Gastrocnemius medialis (tissue), 4 donors: ENCODE measurements around the gene WDR48. TPM values are rescaled to one million over a fixed set of nuclear protein-coding genes. Genes with fewer than 3 reads are reported as not detected.

Experiments used
- ATAC-seq, 2 donors: fragments of 150-250 bp; one replicate each; pipeline ENCODE4 v1.9.1; 2016
- DNase-seq, 2 donors: peaks; one replicate each; pipeline ENCODE4 v3.0.0-alpha.2; 2019
- H3K27ac ChIP-seq, 4 donors: fragments of 200-600 bp; sonication (generic); 1 replicate in 1 of 4; 2 replicates in 3 of 4; pipeline ENCODE4 v1.5.1; 2016 to 2018; ENCODE audit warnings: mild to moderate bottlenecking in 2 of 4, moderate library complexity in 1 of 4
- H3K27me3 ChIP-seq, 3 donors: fragments of 200-600 bp; sonication (generic) in 2 of 3; 1 replicate in 1 of 3; 2 replicates in 2 of 3; pipeline versions ENCODE4 v1.5.1 to v1.6.0; 2016 to 2019; ENCODE audit warnings: mild to moderate bottlenecking in 1 of 3, moderate library complexity in 1 of 3
- H3K36me3 ChIP-seq, 2 donors: fragments of 200-600 bp; sonication (generic) in 1 of 2; one replicate each; pipeline ENCODE4 v1.5.1; 2017 to 2018
- H3K4me1 ChIP-seq, 2 donors: fragments of 200-600 bp; sonication (generic) in 1 of 2; one replicate each; pipeline ENCODE4 v1.5.1; 2016 to 2017; ENCODE audit warnings: mild to moderate bottlenecking in 2 of 2
- H3K4me3 ChIP-seq, 4 donors: fragments of 200-600 bp; sonication (generic) in 3 of 4; 1 replicate in 1 of 4; 2 replicates in 3 of 4; pipeline ENCODE4 v1.5.1; 2016 to 2019; ENCODE audit warnings: mild to moderate bottlenecking in 2 of 4
- H3K9me3 ChIP-seq, 3 donors: fragments of 200-600 bp; sonication (generic) in 2 of 3; 1 replicate in 1 of 3; 2 replicates in 2 of 3; pipeline ENCODE4 v1.5.1; 2016 to 2019
- CTCF ChIP-seq, 5 experiments: fragments of 450-650 bp in 3 of 5; fragments of 200-600 bp in 2 of 5; sonication (generic) in 2 of 5; IDR thresholded peaks in 4 of 5; conservative IDR thresholded peaks in 1 of 5; 1 replicate in 4 of 5; 2 replicates in 1 of 5; pipeline ENCODE4 v1.5.1; 2016 to 2019; ENCODE audit warnings: antibody characterized with exemption in 5 of 5, mild to moderate bottlenecking in 3 of 5, moderate library complexity in 3 of 5
- POLR2A ChIP-seq, 2 donors: fragments of 450-650 bp; IDR thresholded peaks; one replicate each; pipeline ENCODE4 v1.6.1; 2017; ENCODE audit warnings: antibody characterized with exemption in 2 of 2, mild to moderate bottlenecking in 2 of 2, moderate library complexity in 2 of 2
- in situ Hi-C, 4 donors: fragments of 200-750 bp; cut with MboI; loops; one replicate each; pipeline versions ENCODE4 v1.15.0 to v1.8.0; 2017; ENCODE audit warnings: low sequenced_read_pairs in 4 of 4
- intact Hi-C: fragments of 100-400 bp; cut with DNase I; formaldehyde crosslinking; loops from one replicate; pipeline ENCODE4 v1.15.1; 2023; ENCODE audit warnings: low total_unique reads
- total RNA-seq, 4 donors: library from RNA; depleted of rRNA; stranded (reverse); fragments of >200 nt; gene quantifications; one replicate each; pipeline versions ENCODE4 v1.1.0 to v1.2.3, GENCODE V29; 2016

WDR48 gene
- total RNA-seq, 4 donors from 2014 or later: 14.8 to 26.5 (median 19.8) TPM

GRCh38 chr3:39103324-39103693 lies 51.5 kb downstream of the WDR48 start:
- Histone ChIP-seq H3K4me1 (peaks cover 34 to 36% of the 10 kb centered on the region in 2 donors), H3K4me3 (no peak overlapping the region), H3K9me3 (no peaks in the 10 kb centered on the region), H3K36me3 (peaks cover 0 to 22% of the 10 kb centered on the region in 2 donors), H3K27ac (peak overlapping the region in 3 of 4 donors; percentile 8 to 97 (median 15)), H3K27me3 (no peaks in the 10 kb centered on the region)
- in situ Hi-C loops: no loop called here
- DNase-seq: no peak
- TF ChIP-seq CTCF (IDR thresholded peaks at IDR 0.05 in 4 of 5, conservative IDR thresholded peaks at IDR 0.05 in 1 of 5) (no peak), POLR2A (IDR thresholded peaks at IDR 0.05) (no peak)
- no peak for ATAC-seq
- intact Hi-C loops: no loop called here

DNA sequence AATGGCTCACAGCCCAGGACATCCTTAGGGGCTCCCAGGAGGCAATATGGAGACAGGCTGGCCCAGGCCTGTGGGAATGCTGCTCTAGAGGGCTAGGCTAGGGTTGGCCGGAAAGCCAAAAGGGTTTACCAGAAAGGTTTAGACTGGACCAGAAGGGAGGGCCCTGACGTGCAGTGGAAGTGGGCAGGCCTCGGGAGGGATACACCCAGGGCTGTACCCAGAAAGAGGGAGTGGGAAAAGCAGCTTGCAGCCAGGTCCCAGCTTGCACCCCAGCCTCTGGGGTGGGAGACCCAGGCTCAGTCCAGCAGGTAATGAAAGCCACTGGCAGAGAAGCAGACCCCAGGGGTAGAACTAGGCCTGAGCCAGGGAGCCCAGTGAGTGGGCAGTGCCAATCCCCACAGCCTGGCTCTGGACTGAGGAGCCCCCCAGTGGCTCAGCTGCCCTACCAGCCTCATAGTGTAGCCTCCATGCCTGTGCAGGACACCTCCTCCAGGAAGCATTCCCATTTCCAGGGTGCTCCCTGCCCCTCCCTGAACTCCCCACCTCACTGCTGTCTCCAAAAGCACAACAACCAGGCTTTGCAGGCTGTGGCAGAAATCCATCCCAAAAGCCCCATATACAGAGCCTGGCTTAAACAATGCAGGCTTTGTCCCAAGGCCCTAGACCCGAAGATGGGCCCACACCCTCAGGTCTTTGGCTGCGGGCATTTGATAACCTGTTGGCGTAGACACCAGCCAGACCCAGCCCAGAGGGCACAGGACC lies 52.2 kb downstream of the WDR48 start:
- no peak for TF ChIP-seq CTCF (IDR thresholded peaks at IDR 0.05 in 4 of 5, conservative IDR thresholded peaks at IDR 0.05 in 1 of 5)
- intact Hi-C loops: no loop called here
- in situ Hi-C loops: no loop called here
- Histone ChIP-seq H3K9me3 (no peaks in the 10 kb centered on the region), H3K36me3 (peaks cover 0 to 15% of the 10 kb centered on the region in 2 donors), H3K4me1 (peaks cover 37 to 40% of the 10 kb centered on the region in 2 donors), H3K27me3 (no peaks in the 10 kb centered on the region), H3K4me3 (no peak overlapping the region), H3K27ac (peak overlapping the region; percentile 0 to 97 (median 56))
- ATAC-seq (no peak), DNase-seq (no peak)

GRCh38 chr3:39104961-39105686 lies 53.3 kb downstream of the WDR48 start:
- no peak for TF ChIP-seq POLR2A (IDR thresholded peaks at IDR 0.05)
- no peak for TF ChIP-seq CTCF (IDR thresholded peaks at IDR 0.05 in 4 of 5, conservative IDR thresholded peaks at IDR 0.05 in 1 of 5)
- in situ Hi-C loops (no loop called here), intact Hi-C loops (loop anchor here (5.0 kb wide), 2 partner anchors 87 to 277 kb away; partner anchors contain the start of genes SLC25A38 and XIRP1)
- Histone ChIP-seq H3K36me3 (peaks cover 0 to 4% of the 10 kb centered on the region in 2 donors), H3K27ac (peak overlapping the region; percentile 89 to 99 (median 94)), H3K27me3 (no peaks in the 10 kb centered on the region), H3K4me1 (peaks cover 37 to 40% of the 10 kb centered on the region in 2 donors), H3K9me3 (no peaks in the 10 kb centered on the region), H3K4me3 (peak overlapping the region in 2 of 4 donors; percentile 71 to 91)
- DNase-seq (no peak), ATAC-seq (no peak)

- peak overlapping the region; percentile 89 to 99 (median 94) for H3K27ac ChIP-seq
- ATAC-seq (no peak), DNase-seq (no peak)
- no peaks in the 10 kb centered on the region for H3K36me3 ChIP-seq
- in situ Hi-C loops: no loop called here
- intact Hi-C loops: loop anchor here (2.0 to 5.0 kb wide), 3 partner anchors 55 to 277 kb away; partner anchors contain the start of genes SCN11A, SLC25A38 and XIRP1
- H3K27me3 ChIP-seq: no peaks in the 10 kb centered on the region
- peaks cover 37 to 40% of the 10 kb centered on the region in 2 donors for H3K4me1 ChIP-seq
- peak overlapping the region in 2 of 4 donors; percentile 71 to 91 for H3K4me3 ChIP-seq
- H3K9me3 ChIP-seq: no peaks in the 10 kb centered on the region
- TF ChIP-seq CTCF (IDR thresholded peaks at IDR 0.05 in 4 of 5, conservative IDR thresholded peaks at IDR 0.05 in 1 of 5) (no peak), POLR2A (IDR thresholded peaks at IDR 0.05) (no peak)
Measured at GRCh38 chr3:39105687-39106063, 53.9 kb downstream of the WDR48 start.
